ENCODE measurements around the gene NUP62CL.

Gene NUP62CL

DNA sequence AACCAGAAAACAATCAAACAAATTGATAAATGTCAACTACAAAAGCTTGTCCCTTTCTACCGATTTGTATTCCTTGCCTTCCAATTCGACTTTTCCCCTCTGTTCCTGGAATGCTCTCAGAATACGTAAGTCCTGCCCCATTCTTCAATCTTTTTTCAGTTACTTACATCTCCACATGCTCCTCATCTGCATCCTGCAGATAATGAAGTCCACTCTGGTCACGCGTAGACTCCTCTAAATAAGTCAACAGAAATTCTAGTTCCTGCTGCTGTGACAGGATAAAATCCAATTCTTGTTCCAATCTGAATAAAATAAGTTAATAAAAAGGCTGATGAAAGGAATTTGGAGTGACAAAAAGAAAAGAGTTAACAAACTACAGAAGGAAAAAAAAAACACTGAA lies 53.2 kb downstream of the NUP62CL start:
- no peak for DNase-seq (ENCODE audit: low read depth in 3 of 3)

- no peak for DNase-seq (ENCODE audit: low read depth in 3 of 3)
Measured at GRCh38 chrX:107146670-107147069, 59.6 kb downstream of the NUP62CL start.

GRCh38 chrX:107135965-107136307 lies 70.3 kb downstream of the NUP62CL start:
- no peak for DNase-seq (ENCODE audit: low read depth in 3 of 3)

- no peak for DNase-seq (ENCODE audit: low read depth in 3 of 3)
Measured at GRCh38 chrX:107135049-107135964, 70.9 kb downstream of the NUP62CL start.

DNA sequence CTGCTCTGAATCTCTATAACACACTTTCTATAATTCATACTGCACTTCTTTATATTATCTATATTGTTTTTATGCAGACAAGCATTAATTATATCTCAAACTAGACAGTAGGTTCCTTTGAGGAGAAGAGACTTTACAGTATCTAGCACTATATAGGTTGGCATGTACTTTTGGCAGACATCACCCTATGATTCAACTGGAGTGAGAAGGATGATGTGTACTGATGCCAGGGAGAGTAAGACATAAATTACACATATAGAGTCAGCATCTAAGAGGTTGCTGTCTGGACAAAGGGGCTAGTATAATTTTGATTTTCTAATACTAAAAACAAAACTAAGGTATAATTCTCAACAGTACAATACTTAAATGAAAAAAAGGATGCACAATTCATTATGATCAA lies 82.5 kb downstream of the NUP62CL start:
- no peak for DNase-seq (ENCODE audit: low read depth in 3 of 3)

DNA sequence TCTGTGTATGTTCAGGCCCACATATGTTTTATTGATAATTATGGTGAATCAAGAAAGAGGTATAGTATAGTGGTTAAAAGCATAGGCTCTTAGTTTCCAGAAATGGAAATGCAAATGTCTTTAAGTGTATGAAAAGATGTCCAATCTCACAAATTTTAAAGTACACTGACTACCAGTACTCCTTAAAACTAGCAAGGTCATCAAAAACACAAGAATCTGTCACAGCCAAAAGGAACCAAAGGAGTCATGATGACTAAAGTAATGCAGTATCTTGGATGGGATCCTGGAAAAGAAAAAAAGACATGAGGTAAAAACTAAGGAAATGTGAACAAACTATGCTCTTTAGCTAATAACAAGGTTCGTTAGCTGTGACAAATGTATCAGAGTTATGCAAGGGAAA lies 87.0 kb downstream of the NUP62CL start:
- no peak for DNase-seq (ENCODE audit: low read depth in 3 of 3)

DNA sequence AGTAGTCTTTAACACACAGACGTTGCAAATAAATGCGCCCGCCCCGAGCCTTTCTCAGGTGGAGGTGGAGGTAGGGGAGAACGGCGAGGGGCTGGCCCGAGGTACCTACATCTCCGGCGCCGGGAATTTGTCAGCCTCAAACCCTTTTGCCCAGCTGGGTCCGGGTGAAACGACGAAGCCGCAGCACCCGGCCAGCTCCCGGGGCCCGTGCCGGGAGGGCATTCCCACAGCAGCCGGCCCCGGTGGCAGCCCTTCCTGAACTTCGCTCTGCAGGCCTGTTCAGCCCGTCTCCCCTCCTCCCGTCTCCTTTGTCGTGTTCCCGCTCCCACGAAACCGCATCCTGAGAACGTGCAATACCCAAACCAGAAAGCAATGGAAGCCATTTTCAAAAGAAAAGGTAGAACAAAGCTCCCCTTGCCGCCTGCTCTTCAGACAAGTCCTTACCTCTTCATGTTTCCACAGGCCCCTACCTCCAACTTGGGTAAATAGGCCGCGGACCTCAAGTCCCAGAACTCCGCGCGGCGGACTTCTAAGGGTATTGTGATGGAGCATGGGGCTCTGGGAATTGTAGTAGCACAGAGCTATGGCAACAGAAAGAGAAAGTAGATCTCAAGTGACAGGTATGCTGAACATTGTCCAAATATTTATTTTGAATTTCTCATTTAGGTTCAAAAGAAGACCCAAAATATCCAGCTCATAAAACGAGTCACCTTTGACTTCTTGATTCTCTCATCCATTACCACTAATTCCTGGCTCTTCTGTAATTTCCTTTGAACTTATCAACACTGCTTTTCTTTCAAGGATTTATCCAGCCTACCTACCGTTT lies 87.7 kb downstream of the NUP62CL start, which contains the start of gene RBM41:
Gene RBM41, minus strand, starts transcription at position 501 of the 826 bp plus-strand sequence. Its CDS starts 49 bp downstream, at position 452.
- DNase-seq (ENCODE audit: low read depth in 3 of 3), result peak; percentile 44 to 65 (median 55)

- DNase-seq (ENCODE audit: low read depth in 3 of 3), result no peak
Measured at GRCh38 chrX:107117993-107118321, 88.3 kb downstream of the NUP62CL start.

GRCh38 chrX:107107459-107107858 lies 98.8 kb downstream of the NUP62CL start:
- DNase-seq (ENCODE audit: low read depth in 3 of 3), result no peak

DNA sequence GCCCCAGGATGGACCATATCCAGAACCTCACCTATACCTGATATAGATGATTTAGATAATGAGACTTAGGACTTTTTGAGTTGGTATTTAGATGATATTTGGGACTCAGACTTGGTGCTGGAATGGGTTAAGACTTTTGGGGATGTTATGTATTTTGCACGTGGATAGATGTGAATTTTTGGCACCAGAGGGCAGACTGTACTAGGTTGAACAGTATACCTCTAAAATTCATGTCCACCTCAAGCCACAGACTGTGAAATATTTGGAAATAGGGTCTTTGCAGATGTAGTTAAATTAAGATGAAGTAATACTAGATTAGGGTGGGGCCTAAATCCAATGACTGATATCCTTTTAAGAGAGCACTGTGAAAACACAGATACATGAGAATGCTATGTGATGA lies 103.3 kb downstream of the NUP62CL start:
- DNase-seq (ENCODE audit: low read depth in 3 of 3), result no peak

- no peak for DNase-seq (ENCODE audit: low read depth in 3 of 3)
Measured at GRCh38 chrX:107076158-107076557, 130.1 kb downstream of the NUP62CL start.
